B cell (primary cell): Measurements from ENCODE around the gene PTPN20.

ENCODE experiments used
- CTCF ChIP-seq: fragments of 200-600 bp; IDR thresholded peaks from one replicate; pipeline ENCODE4 v1.8.0; 2022; ENCODE audit warnings: antibody characterized with exemption, mild to moderate bottlenecking
- EZH2 ChIP-seq: IDR thresholded peaks from 2 replicates; pipeline ENCODE4 v1.6.1; 2012; ENCODE audit warnings: borderline replicate concordance, low read depth, mild to moderate bottlenecking, moderate library complexity, low read length; ENCODE audit not compliant: insufficient read depth, poor library complexity, severe bottlenecking

GRCh38 chr10:47040681-47041080, 129.5 kb downstream of the PTPN20 start:
- TF ChIP-seq CTCF, result no peak
- TF ChIP-seq EZH2, result no peak
